Stimulated activated CD4-positive, alpha-beta T cell treated with anti-CD3 and anti-CD28 coated beads, TNF-alpha, amount 100 ng/mL, for 4 hours (primary cell): Measurements from ENCODE around the gene B2M.
"Not testable (repeated sequence)": the region's sequence is repeated elsewhere in the genome, so short reads cannot be mapped to it uniquely, and the experiment has no call there.

Source experiments
- DNase-seq, 3 experiments: peaks; one replicate each; pipeline ENCODE4 v3.0.0-alpha.2; 2020; ENCODE audit warnings: low read depth in 3 of 3

Gene B2M

DNA sequence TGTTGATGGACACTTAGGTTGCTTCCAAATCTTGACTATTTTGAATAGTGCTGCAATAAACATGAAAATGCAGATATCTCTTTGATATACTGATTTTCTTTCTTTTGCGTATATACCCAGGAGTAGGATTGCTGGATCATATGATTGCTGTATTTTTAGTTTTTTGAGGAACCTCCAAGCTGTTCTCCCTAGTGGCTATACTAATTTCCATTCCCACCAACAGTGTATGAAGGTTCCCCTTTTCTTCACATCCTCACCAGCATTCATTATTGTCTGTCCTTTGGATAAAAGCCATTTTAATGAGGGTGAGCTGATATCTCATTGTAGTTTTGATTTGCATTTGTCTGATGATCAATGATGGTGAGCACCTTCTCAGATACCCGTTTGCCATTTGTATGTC is 12.7 kb upstream of the B2M start:
- no peak for DNase-seq

- not testable (repeated sequence) for DNase-seq
Measured at GRCh38 chr15:44700676-44701075, 10.6 kb upstream of the B2M start.

- no peak for DNase-seq
Measured at GRCh38 chr15:44705986-44706385, 5.3 kb upstream of the B2M start.

DNA sequence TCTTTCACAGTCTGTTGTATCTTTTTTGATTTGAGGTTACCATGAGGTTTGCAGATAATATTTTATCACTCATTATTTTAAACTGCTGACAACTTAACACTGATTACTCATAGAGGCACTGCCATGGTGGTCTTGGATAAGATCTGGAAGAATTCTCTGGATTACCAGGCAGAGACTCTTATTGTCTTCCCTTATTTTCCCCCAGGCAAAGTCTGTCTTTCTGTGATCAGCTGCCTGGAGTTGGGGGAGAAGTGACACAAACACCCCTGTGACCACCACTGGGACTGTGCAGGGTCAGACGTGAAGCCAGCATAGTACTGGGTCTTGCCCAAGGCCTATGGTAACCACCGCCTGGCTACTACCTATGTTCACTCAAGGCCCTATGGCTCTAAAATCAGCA is 4.9 kb upstream of the B2M start:
- DNase-seq: no peak

GRCh38 chr15:44706946-44707636 is 4.2 kb upstream of the B2M start:
- no peak for DNase-seq

GRCh38 chr15:44710236-44711095 is 851 bp upstream of the B2M start:
- DNase-seq: peak in 1 of 3 experiments; percentile 22

DNA sequence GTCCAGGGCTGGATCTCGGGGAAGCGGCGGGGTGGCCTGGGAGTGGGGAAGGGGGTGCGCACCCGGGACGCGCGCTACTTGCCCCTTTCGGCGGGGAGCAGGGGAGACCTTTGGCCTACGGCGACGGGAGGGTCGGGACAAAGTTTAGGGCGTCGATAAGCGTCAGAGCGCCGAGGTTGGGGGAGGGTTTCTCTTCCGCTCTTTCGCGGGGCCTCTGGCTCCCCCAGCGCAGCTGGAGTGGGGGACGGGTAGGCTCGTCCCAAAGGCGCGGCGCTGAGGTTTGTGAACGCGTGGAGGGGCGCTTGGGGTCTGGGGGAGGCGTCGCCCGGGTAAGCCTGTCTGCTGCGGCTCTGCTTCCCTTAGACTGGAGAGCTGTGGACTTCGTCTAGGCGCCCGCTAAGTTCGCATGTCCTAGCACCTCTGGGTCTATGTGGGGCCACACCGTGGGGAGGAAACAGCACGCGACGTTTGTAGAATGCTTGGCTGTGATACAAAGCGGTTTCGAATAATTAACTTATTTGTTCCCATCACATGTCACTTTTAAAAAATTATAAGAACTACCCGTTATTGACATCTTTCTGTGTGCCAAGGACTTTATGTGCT is 527 bp downstream of the B2M start:
- DNase-seq: peak in 2 of 3 experiments; percentile 32 to 42

DNA sequence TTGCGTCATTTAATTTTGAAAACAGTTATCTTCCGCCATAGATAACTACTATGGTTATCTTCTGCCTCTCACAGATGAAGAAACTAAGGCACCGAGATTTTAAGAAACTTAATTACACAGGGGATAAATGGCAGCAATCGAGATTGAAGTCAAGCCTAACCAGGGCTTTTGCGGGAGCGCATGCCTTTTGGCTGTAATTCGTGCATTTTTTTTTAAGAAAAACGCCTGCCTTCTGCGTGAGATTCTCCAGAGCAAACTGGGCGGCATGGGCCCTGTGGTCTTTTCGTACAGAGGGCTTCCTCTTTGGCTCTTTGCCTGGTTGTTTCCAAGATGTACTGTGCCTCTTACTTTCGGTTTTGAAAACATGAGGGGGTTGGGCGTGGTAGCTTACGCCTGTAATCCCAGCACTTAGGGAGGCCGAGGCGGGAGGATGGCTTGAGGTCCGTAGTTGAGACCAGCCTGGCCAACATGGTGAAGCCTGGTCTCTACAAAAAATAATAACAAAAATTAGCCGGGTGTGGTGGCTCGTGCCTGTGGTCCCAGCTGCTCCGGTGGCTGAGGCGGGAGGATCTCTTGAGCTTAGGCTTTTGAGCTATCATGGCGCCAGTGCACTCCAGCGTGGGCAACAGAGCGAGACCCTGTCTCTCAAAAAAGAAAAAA is 1.2 kb downstream of the B2M start:
- DNase-seq: peak in 2 of 3 experiments; percentile 40 to 43

DNA sequence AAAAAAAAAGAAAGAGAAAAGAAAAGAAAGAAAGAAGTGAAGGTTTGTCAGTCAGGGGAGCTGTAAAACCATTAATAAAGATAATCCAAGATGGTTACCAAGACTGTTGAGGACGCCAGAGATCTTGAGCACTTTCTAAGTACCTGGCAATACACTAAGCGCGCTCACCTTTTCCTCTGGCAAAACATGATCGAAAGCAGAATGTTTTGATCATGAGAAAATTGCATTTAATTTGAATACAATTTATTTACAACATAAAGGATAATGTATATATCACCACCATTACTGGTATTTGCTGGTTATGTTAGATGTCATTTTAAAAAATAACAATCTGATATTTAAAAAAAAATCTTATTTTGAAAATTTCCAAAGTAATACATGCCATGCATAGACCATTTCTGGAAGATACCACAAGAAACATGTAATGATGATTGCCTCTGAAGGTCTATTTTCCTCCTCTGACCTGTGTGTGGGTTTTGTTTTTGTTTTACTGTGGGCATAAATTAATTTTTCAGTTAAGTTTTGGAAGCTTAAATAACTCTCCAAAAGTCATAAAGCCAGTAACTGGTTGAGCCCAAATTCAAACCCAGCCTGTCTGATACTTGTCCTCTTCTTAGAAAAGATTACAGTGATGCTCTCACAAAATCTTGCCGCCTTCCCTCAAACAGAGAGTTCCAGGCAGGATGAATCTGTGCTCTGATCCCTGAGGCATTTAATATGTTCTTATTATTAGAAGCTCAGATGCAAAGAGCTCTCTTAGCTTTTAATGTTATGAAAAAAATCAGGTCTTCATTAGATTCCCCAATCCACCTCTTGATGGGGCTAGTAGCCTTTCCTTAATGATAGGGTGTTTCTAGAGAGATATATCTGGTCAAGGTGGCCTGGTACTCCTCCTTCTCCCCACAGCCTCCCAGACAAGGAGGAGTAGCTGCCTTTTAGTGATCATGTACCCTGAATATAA is 2.0 kb downstream of the B2M start:
- no peak for DNase-seq

GRCh38 chr15:44715142-44715796 is 4.0 kb downstream of the B2M start:
- DNase-seq: no peak

DNA sequence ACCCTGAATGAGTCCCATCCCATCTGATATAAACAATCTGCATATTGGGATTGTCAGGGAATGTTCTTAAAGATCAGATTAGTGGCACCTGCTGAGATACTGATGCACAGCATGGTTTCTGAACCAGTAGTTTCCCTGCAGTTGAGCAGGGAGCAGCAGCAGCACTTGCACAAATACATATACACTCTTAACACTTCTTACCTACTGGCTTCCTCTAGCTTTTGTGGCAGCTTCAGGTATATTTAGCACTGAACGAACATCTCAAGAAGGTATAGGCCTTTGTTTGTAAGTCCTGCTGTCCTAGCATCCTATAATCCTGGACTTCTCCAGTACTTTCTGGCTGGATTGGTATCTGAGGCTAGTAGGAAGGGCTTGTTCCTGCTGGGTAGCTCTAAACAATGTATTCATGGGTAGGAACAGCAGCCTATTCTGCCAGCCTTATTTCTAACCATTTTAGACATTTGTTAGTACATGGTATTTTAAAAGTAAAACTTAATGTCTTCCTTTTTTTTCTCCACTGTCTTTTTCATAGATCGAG is 4.5 kb downstream of the B2M start:
- DNase-seq: no peak

DNA sequence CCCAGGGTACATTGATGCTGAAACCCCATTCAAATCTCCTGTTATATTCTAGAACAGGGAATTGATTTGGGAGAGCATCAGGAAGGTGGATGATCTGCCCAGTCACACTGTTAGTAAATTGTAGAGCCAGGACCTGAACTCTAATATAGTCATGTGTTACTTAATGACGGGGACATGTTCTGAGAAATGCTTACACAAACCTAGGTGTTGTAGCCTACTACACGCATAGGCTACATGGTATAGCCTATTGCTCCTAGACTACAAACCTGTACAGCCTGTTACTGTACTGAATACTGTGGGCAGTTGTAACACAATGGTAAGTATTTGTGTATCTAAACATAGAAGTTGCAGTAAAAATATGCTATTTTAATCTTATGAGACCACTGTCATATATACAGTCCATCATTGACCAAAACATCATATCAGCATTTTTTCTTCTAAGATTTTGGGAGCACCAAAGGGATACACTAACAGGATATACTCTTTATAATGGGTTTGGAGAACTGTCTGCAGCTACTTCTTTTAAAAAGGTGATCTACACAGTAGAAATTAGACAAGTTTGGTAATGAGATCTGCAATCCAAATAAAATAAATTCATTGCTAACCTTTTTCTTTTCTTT is 5.8 kb downstream of the B2M start:
- DNase-seq: no peak

DNA sequence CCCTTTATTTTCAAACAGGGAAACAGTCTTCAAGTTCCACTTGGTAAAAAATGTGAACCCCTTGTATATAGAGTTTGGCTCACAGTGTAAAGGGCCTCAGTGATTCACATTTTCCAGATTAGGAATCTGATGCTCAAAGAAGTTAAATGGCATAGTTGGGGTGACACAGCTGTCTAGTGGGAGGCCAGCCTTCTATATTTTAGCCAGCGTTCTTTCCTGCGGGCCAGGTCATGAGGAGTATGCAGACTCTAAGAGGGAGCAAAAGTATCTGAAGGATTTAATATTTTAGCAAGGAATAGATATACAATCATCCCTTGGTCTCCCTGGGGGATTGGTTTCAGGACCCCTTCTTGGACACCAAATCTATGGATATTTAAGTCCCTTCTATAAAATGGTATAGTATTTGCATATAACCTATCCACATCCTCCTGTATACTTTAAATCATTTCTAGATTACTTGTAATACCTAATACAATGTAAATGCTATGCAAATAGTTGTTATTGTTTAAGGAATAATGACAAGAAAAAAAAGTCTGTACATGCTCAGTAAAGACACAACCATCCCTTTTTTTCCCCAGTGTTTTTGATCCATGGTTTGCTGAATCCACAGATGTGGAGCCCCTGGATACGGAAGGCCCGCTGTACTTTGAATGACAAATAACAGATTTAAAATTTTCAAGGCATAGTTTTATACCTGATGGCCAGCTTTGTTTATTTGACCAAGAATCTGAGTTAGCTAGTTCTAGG is 7.0 kb downstream of the B2M start:
- DNase-seq: no peak

GRCh38 chr15:44718927-44719292 is 7.6 kb downstream of the B2M start:
- DNase-seq: no peak

DNA sequence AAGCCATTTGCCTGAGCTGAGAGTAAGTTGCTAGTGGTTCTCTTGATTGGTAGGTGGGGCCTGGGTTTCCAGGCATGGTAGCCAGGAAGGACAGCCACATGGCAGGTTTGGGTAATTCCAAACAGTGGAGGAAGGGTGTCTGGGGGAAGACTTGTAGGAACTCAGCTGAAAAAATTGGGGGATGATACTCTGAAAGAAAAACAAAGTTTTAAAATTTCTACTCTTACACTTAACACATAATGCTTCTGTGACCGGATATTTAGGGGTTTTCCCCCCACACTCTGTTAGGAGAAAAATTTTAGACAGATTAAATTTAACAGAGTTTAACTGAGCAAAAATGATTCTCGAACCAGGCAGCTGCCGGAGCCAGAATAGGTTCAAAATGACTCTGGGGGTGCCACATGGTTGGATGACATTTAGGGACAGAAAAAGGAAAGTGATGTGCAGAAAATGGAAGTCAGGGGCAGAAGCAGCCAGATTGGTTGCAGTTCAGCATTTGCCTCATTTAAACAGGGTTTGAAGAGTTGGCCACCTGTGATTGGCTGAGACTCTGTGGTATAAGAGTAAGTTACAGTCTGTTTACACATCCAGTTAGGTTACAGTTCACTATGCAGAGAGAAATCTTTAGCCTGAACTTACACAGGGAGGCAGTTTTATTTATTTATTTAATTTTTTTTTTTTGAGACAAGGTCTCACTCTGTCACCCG is 8.1 kb downstream of the B2M start:
- DNase-seq: peak in 2 of 3 experiments; percentile 21 to 24

GRCh38 chr15:44720000-44720435 is 8.7 kb downstream of the B2M start:
- peak in 1 of 3 experiments; percentile 14 for DNase-seq

DNA sequence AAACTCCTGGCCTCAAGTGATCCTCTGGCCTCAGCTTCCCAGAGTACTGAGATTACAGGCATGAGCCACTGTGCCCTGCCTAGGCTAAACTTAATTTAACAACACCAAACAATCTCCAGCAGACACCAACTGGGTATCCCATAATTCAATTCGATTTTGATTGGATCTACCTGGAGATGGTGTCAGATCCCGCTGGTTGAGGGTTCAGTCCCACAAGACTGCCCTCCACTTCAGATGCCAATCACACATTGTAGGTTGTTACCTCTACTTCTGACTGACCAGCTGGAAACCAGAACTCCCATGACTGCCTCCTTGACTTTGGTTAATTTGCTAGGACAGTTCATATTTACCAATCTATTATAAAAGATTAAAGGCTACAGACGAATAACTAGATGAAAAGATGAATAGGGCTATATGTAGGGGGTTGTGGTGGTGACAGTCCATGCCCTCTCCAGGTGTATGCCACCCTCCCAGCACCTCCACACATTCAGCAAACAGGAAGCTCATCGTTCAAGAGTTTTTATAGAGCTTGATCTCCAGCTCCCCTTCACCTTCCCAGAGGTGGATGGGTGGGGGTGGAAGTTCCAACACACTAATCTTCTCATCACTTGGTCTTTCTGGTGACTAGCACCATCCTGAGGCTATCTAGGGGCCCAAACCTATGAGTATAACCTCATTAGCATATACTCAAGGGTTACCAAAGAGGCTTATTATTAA is 9.3 kb downstream of the B2M start:
- no peak for DNase-seq

DNA sequence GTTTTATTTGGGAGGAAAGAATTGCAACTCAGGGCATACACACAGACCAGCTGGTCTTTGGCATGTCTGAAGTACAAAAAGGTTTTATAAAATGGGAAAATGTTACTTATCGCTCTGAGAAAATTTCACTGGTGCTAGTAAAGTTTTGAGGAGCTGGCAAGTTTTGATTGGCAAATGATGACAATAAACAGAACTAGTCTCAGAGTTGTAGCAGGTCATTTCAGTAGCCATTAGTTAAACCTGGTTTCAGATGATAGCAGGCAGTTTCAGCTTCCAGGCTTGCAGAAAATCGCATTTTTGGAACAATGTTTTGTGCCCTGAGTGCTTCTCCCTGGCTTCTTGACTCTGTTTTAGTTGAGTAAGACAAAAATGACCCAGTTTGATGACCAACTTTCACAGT is 10.7 kb downstream of the B2M start:
- no peak for DNase-seq
